Nephron progenitor cell (in vitro differentiated cells): ENCODE measurements around the gene UBLCP1.
"Not testable (repeated sequence)": the region's sequence is repeated elsewhere in the genome, so short reads cannot be mapped to it uniquely, and the experiment has no call there.

Experiments
- DNase-seq: peaks from one replicate; pipeline ENCODE4 v3.0.0; 2021
- H3K27ac Mint-ChIP-seq: 2 replicates; pipeline ENCODE4 v1.8.0; 2021; ENCODE audit warnings: mild to moderate bottlenecking, moderate library complexity, mixed read lengths
- H3K27me3 Mint-ChIP-seq: 2 replicates; pipeline ENCODE4 v1.8.0; 2021; ENCODE audit warnings: mild to moderate bottlenecking, low read depth, mixed read lengths; ENCODE audit not compliant: poor library complexity
- H3K36me3 Mint-ChIP-seq: 2 replicates; pipeline ENCODE4 v1.8.0; 2021; ENCODE audit warnings: low read depth, mixed read lengths
- H3K4me1 Mint-ChIP-seq: 2 replicates; pipeline ENCODE4 v1.8.0; 2021; ENCODE audit warnings: mixed read lengths
- H3K4me3 Mint-ChIP-seq: 2 replicates; pipeline ENCODE4 v1.8.0; 2021; ENCODE audit warnings: mild to moderate bottlenecking, moderate library complexity, mixed read lengths
- H3K9me3 Mint-ChIP-seq: 2 replicates; pipeline ENCODE4 v1.8.0; 2021; ENCODE audit warnings: mild to moderate bottlenecking, moderate library complexity, mixed read lengths
- TF ChIP-seq, protein P1 (sequence below): fragments of 200-600 bp; sonication (generic); IDR thresholded peaks from 2 replicates; pipeline ENCODE4 v1.5.0; 2021; ENCODE audit warnings: antibody characterized with exemption

Gene UBLCP1

DNA sequence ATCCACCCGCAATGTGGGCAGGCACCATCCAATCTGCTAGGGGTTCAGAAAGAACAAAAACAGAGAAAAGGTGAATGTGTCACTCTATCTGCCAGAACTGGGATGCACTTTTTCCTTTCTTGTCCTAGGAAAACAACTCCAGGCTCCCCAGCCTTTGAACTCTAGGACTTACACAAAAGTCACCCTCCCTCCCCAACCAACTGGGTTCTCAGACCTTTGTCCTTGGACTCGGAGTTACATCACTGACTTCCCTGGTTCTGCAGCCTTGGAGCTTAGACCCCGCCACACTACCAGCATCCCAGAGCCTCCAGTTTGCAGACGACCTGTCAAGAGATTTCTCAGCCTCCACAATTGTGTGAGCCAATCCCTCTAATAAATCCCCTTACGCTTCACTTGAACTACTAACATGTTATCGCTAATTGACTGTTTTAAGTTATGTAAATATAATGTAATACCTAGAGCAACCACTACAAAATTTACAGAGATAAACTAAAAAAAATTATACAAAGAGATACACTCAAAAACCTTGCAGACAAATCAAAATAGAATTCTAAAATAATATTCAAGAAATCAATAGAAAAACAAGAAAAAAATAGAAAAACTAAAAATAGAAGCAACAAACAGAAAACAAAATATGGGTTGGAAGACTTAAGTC, 5.3 kb upstream of the UBLCP1 start:
- H3K9me3 Mint-ChIP-seq: peaks cover 14% of the 10 kb centered on the region
- peaks cover 73% of the 10 kb centered on the region for H3K27me3 Mint-ChIP-seq
- no peak overlapping the region for H3K27ac Mint-ChIP-seq
- peaks cover 8% of the 10 kb centered on the region for H3K4me1 Mint-ChIP-seq
- no peaks in the 10 kb centered on the region for H3K36me3 Mint-ChIP-seq
- TF ChIP-seq, protein P1, sequence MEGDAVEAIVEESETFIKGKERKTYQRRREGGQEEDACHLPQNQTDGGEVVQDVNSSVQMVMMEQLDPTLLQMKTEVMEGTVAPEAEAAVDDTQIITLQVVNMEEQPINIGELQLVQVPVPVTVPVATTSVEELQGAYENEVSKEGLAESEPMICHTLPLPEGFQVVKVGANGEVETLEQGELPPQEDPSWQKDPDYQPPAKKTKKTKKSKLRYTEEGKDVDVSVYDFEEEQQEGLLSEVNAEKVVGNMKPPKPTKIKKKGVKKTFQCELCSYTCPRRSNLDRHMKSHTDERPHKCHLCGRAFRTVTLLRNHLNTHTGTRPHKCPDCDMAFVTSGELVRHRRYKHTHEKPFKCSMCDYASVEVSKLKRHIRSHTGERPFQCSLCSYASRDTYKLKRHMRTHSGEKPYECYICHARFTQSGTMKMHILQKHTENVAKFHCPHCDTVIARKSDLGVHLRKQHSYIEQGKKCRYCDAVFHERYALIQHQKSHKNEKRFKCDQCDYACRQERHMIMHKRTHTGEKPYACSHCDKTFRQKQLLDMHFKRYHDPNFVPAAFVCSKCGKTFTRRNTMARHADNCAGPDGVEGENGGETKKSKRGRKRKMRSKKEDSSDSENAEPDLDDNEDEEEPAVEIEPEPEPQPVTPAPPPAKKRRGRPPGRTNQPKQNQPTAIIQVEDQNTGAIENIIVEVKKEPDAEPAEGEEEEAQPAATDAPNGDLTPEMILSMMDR: no peak
- no peak for DNase-seq
- no peak overlapping the region for H3K4me3 Mint-ChIP-seq

DNA sequence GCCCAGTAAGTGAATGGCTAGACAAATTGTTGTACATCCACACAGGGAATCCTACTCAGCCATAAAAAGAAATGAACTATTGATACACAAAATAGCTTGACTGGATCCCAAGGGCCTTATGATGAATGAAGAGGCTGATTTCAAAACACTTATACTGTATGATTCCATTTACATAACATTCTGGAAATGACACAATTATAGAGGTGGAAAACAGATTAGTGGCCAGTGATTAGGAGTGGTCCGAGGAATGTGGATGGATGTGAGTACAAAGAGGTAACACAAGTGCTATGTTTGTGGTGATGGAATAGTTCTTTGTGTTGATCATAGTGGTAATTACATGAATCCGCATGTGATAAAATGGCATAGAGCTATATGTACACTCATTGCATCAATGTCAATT, 4.7 kb upstream of the UBLCP1 start:
- peaks cover 14% of the 10 kb centered on the region for H3K9me3 Mint-ChIP-seq
- no peak overlapping the region for H3K27ac Mint-ChIP-seq
- no peak for DNase-seq
- peaks cover 73% of the 10 kb centered on the region for H3K27me3 Mint-ChIP-seq
- TF ChIP-seq, protein P1: no peak
- no peaks in the 10 kb centered on the region for H3K36me3 Mint-ChIP-seq
- no peak overlapping the region for H3K4me3 Mint-ChIP-seq
- peaks cover 10% of the 10 kb centered on the region for H3K4me1 Mint-ChIP-seq

GRCh38 chr5:159260212-159260611, 2.9 kb upstream of the UBLCP1 start:
- peaks cover 20% of the 10 kb centered on the region for H3K4me1 Mint-ChIP-seq
- H3K9me3 Mint-ChIP-seq: peaks cover 16% of the 10 kb centered on the region
- not testable (repeated sequence) for DNase-seq, H3K27ac Mint-ChIP-seq, H3K36me3 Mint-ChIP-seq, H3K4me3 Mint-ChIP-seq
- H3K27me3 Mint-ChIP-seq: peaks cover 58% of the 10 kb centered on the region

DNA sequence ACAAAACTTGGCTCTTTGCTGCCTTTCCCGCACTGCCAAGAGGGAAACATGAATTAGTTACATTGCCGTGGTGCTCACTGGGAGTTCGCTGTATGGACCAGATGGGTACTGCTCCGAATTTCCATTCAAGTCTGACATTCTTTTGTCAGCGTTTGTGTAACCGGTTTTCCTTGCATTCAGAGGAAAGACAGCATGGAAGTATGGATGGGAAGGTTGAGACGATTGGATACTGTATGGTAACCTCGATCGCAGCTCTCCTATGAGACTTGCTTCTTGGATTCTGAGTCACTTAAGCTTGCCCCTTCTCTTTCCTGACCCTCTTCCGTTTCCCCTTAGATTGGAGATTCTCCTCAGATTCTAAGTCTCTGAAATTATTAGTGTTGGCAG, 625 bp upstream of the UBLCP1 start:
- H3K4me3 Mint-ChIP-seq: peak overlapping the region; percentile 96
- TF ChIP-seq, protein P1: no peak
- no peak for DNase-seq
- H3K36me3 Mint-ChIP-seq: peaks cover 23% of the 10 kb centered on the region
- peaks cover 20% of the 10 kb centered on the region for H3K4me1 Mint-ChIP-seq
- H3K9me3 Mint-ChIP-seq: peaks cover 31% of the 10 kb centered on the region
- peaks cover 36% of the 10 kb centered on the region for H3K27me3 Mint-ChIP-seq
- H3K27ac Mint-ChIP-seq: peak overlapping the region; percentile 93

GRCh38 chr5:159263569-159263905, 447 bp downstream of the UBLCP1 start:
- H3K4me3 Mint-ChIP-seq: peak overlapping the region; percentile 96
- H3K27ac Mint-ChIP-seq: peak overlapping the region; percentile 52
- peaks cover 26% of the 10 kb centered on the region for H3K27me3 Mint-ChIP-seq
- peaks cover 36% of the 10 kb centered on the region for H3K9me3 Mint-ChIP-seq
- H3K4me1 Mint-ChIP-seq: peaks cover 20% of the 10 kb centered on the region
- TF ChIP-seq, protein P1: no peak
- no peak for DNase-seq
- H3K36me3 Mint-ChIP-seq: peaks cover 28% of the 10 kb centered on the region

DNA sequence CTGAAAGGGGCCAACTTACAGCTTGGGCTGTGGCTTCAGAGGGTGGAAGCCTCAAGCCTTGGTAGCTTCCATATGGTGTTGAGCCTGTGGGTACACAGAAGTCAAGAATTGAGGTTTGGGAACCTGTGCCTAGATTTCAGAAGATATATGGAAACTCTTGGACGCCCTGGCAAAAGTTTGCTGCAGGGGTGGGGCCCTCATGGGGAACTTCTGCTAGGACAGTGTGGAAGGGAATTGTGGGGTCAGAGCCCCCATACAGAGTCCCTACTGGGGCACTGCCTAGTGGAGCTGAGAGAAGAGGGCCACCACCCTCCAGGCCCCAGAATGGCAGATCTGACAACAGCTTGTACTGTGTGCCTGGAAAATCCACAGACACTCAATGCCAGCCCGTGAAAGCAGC, 3.7 kb downstream of the UBLCP1 start:
- not testable (repeated sequence) for H3K27ac Mint-ChIP-seq

GRCh38 chr5:159269723-159270122, 6.6 kb downstream of the UBLCP1 start:
- TF ChIP-seq, protein P1: no peak
- Mint-ChIP-seq H3K4me1 (no peaks in the 10 kb centered on the region), H3K36me3 (peaks cover 57% of the 10 kb centered on the region), H3K27ac (no peak overlapping the region), H3K4me3 (no peak overlapping the region), H3K9me3 (peaks cover 22% of the 10 kb centered on the region), H3K27me3 (no peaks in the 10 kb centered on the region)
- DNase-seq: no peak

More for the DNA sequence above, 3.7 kb downstream of the UBLCP1 start:
- H3K4me3 Mint-ChIP-seq, H3K27me3 Mint-ChIP-seq, DNase-seq: not testable (repeated sequence)
- Mint-ChIP-seq H3K9me3 (peaks cover 26% of the 10 kb centered on the region), H3K36me3 (peaks cover 44% of the 10 kb centered on the region), H3K4me1 (peaks cover 20% of the 10 kb centered on the region)
